KOPT-K1 (cell line): ENCODE data around the gene GRAMD1B.
"Not testable (repeated sequence)": the region's sequence is repeated elsewhere in the genome, so short reads cannot be mapped to it uniquely, and the experiment has no call there.

ENCODE experiments used
- H3K27ac ChIP-seq: fragments of 200-600 bp; sonication (generic); 2 replicates; pipeline ENCODE4 v1.5.1; 2016; ENCODE audit warnings: antibody characterized with exemption, mild to moderate bottlenecking, low read depth, low read length; ENCODE audit not compliant: poor library complexity, severe bottlenecking
- H3K36me3 ChIP-seq: fragments of 200-600 bp; sonication (generic); 2 replicates; pipeline ENCODE4 v1.5.1; 2017; ENCODE audit warnings: antibody characterized with exemption, mild to moderate bottlenecking, low read length, moderate library complexity; ENCODE audit not compliant: insufficient read depth
- H3K9me3 ChIP-seq: fragments of 200-600 bp; sonication (generic); 2 replicates; pipeline ENCODE4 v1.5.1; 2017; ENCODE audit warnings: antibody characterized with exemption, low read length, mild to moderate bottlenecking; ENCODE audit not compliant: insufficient read depth, poor library complexity, severe bottlenecking

Gene GRAMD1B

DNA sequence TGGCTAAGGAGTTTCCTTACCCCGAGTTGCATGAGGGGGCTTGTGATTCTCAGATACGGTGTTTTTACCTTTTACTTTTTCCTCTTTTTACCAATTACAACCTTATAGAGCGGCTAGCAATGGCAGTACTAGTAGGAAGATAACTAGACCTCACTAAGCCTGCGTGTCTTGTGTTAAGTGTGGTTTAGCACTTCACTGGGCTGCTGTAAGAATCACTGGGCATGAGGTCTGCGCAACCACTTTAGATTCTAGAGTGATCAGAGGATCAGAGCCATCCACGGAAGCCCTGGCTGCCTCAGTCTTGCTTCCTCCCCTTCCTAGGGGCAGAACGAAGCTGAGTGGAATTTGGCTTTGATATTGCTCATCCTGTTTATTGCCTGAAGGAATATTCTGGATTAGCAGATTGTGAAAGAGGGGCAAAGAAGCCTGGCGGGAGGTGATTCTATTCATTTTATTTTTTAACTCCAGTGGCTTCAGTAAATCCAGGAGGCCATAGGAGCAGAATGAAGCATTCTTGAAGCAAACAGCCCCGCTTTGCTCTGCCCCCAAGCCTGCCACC is 88.5 kb downstream of the GRAMD1B start:
- Histone ChIP-seq H3K9me3 (peaks cover 8% of the 10 kb centered on the region), H3K36me3 (no peaks in the 10 kb centered on the region), H3K27ac (no peak overlapping the region)

DNA sequence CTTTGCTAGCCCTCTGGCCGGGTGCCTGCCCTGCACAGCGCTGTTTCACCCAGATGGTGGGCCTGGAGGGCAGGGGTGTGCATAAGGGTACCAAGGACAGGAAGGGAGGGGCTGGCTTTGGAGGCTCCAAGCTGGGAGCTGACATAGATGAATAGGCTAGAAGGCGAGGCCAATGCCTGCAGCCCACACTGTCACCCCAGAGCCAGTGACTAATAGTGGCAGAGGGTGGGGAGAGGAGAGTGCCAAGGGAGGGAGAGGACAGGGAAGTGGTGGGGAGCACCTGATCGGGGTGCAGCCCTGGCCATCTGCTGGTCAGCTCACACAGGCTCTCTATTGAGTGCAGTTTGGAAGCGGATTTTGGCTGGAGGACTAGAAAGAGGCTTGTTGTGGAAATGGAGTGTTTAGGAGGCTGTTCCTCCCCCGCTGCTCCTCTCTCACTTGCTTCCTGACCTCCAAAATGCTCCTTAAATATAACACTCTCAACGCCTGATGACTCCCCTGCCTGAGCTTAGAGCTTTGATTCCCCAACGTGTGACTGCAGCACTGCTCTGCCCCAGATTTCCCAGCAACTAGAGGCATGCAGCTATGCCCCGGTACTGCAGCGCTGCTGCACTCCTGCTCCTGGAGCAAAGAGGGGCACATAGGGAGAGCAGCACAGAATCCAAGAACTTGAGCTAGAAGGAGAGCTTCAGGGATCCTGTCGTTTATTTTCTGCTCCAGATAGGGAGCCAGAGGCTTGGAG is 89.2 kb downstream of the GRAMD1B start:
- no peak overlapping the region for H3K27ac ChIP-seq
- no peaks in the 10 kb centered on the region for H3K36me3 ChIP-seq
- peaks cover 8% of the 10 kb centered on the region for H3K9me3 ChIP-seq

DNA sequence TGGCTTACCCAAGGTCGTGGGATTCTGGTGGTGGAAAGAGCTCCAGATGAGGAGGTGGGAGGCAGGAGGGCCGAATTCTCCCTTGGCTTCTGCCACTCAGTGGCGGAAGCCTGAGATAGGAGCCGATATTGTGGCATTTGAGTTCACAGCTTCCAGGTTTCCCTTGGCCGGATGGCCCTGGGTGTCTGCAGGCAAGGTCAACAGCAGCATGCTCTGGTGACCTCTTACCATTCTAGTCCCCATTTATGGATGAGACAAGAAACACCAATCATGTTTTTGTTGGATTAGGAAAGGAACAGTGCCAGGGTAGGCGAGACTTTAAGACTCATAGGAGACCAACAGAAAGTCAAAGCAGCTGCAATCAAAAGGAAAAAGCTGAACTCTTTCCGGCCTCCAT is 89.7 kb downstream of the GRAMD1B start:
- H3K27ac ChIP-seq = no peak overlapping the region
- no peaks in the 10 kb centered on the region for H3K36me3 ChIP-seq
- peaks cover 8% of the 10 kb centered on the region for H3K9me3 ChIP-seq

DNA sequence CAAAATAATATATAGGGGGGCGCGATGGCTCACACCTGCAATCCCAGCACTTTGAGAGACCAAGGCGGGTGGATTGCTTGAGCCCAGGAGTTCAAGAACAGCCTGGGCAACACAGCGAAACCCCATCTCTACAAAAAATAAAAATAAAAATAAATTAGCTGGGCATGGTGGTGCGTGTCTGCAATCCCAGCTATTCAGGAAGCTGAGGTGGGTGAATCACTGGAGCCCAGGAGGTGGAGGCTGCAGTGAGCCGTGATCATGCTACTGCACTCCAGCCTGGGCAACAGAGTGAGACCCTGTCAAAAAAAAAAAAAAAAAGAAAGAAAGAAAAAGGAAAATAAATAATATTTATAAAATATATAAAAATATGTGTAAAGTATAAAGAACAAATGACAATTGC is 90.4 kb downstream of the GRAMD1B start:
- H3K27ac ChIP-seq, H3K36me3 ChIP-seq, H3K9me3 ChIP-seq: not testable (repeated sequence)

DNA sequence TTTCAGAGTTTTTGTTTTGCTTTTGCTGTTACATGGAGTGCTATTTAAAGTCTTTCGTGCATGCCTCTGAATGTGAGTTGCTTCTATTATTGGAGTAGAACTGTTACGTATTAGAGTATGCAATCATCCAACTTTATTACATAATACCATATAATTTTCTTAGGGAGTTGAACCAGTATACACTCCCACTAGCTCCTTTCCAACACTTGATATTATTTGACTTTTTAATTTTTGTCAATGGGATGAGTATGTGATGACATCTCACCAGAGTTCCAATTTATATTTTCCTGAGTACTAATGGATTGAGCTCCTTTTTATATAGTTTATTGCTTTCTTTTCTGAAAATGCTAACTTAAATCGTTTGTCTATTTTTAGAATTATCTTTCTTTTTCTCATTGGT is 90.9 kb downstream of the GRAMD1B start:
- H3K27ac ChIP-seq = no peak overlapping the region
- H3K9me3 ChIP-seq = peaks cover 8% of the 10 kb centered on the region
- no peaks in the 10 kb centered on the region for H3K36me3 ChIP-seq

DNA sequence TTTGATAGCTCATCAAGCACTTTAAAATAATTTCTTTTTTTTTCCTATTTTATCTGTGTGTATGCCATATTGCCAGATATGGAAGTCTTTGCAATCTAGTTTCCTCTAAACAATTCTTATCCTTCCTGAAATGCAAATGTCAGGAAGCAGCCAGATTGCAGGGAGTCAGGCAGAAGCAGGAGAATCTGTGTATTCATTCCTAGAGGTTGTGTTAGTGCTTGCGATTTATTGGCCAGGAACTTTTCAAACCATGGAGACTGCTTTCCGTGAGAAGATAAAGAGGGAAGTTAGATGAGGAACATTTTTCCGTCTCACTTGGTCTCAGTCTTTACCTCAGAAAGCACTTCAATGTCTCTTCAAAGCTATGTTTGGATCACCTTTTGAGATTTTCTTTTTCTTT is 91.9 kb downstream of the GRAMD1B start:
- H3K27ac ChIP-seq = no peak overlapping the region
- peaks cover 8% of the 10 kb centered on the region for H3K9me3 ChIP-seq
- no peaks in the 10 kb centered on the region for H3K36me3 ChIP-seq

DNA sequence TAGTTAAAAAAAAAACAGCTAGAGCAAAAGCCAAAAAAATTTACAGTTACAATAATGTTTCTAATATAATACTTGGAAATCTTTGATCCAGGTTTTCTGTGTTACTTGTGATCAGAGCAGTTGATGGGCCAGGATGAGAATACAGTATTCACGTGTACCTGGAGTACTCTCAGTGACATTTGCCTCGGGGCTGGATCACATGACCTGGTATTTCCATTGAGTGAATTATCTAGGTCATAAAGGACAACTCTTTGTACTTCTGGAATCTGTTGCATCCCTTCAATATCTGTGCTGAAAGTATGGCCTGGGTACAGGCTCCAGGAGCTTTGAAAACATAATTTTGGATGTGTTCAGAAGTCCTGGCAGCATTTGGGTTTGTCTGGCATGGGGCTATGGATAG is 93.5 kb downstream of the GRAMD1B start:
- H3K9me3 ChIP-seq = peaks cover 8% of the 10 kb centered on the region
- no peaks in the 10 kb centered on the region for H3K36me3 ChIP-seq
- H3K27ac ChIP-seq = no peak overlapping the region

DNA sequence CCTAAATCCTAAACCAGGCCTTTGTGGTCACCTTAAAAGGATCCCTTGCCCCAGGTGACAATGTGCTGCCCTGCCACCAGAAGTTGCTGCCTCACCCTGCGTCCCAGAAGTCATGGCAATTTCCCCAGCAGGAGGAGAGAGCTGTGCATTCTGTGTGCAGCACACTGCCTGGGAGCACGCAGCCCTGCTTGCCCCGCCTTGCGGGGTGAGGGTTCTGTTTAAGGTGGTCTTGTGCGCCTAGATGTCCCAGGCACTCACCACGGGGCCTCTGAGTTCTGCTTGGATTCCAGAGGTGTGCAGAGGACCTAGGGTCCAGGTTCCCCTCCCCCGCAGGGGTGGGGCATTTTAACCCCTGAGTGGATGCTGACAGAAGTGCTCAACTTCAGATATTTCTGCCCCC is 95.0 kb downstream of the GRAMD1B start:
- peaks cover 8% of the 10 kb centered on the region for H3K9me3 ChIP-seq
- no peak overlapping the region for H3K27ac ChIP-seq
- H3K36me3 ChIP-seq = no peaks in the 10 kb centered on the region

DNA sequence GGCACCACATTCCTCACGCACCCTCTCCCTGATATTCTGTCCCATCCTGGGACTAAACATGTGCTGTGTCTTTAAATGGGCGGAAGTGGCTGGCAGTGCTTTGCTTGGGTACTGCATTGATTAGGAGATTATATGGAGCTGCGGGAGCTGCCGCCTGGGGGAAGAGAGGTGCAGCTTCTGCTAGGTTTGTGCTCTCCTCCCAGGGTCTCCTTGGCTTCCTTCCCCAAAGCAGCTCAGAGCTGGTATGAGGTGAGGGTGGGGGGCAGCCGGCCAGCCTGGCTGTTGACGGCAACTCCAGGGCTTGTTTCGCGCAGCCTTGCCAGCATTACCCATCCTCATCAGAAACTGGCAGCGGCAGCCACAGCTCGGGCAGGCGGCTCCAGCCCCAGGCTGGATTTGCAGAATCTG is 95.4 kb downstream of the GRAMD1B start:
- Histone ChIP-seq H3K27ac (no peak overlapping the region), H3K36me3 (no peaks in the 10 kb centered on the region)

DNA sequence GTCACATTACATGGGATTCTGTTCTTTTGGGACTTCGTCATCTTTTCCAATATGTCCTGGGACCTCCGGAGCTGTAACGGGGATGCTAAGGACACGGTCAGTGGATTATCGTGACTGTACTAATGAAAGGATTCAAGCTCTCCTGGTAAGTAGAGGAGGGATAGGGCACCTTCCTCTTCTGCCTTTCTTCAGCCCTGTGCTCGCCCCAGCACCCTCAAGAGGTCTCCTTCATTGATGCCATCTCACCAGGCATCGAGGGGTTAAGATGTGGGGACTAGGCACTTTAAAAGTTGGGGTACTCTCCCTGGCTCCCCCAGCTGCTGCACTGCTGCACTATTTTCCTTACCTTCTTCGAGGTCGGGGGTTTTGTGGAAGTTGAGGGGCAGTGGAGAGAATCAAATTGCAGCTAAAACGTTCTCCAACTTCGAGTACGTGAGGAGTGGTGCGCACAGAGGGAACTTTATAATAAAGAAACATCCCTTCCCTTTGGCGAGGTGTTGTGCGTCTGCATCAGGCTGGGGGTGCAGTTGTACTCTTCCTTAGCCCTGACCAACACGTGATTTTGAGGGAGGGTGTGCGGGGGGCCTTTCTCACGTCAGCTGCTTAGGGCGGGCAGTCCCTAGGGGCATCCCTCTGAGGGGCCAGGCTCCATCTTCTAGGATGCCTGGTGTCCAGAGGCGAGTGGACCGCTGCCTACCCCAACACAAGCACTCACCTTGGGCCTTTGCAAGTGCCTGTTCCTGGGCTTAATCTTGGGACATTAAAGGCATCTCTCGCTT is 96.1 kb downstream of the GRAMD1B start:
- peaks cover 3% of the 10 kb centered on the region for H3K9me3 ChIP-seq
- no peak overlapping the region for H3K27ac ChIP-seq
- H3K36me3 ChIP-seq = no peaks in the 10 kb centered on the region

More for the DNA sequence above, 95.4 kb downstream of the GRAMD1B start:
- peaks cover 8% of the 10 kb centered on the region for H3K9me3 ChIP-seq

DNA sequence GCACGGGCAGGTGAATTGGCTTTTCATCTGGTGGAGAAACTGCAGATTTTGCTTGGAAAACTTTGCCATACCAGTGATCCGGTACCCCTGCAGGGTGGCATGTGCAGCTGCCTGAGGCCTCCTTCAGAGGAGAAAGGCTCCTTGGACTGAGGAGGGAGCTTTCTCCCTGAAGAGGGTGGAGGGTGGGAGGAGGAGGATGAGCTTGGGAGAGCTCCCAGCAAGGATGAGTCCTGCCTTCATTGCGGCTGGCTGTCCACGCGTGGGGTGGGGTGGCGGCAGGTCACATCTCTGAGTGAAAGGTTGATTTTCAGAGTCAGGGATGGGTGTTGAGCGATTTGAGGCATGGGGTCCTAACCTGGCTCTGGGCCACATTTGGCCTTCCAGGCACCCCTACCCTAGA is 96.8 kb downstream of the GRAMD1B start:
- Histone ChIP-seq H3K27ac (no peak overlapping the region), H3K36me3 (no peaks in the 10 kb centered on the region)

DNA sequence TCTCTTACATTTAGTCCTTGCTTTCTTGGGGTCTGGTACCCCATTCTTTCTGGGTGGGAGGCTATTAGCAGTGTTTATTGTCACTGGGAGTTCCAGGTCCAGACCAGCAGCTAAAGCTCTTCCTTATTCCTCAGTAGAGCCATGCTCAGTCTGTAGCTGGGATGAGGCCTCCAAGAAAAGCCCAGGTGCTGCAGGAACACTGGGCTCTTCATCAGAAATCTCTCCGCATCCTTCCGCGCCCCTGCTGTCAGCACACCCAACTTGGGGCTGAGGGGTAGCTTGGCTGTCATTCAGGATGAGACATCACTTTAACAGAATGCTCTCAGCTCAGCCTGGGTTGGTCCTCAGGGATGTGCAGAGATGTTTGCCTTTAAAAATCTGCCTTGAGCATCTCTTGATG is 97.5 kb downstream of the GRAMD1B start:
- Histone ChIP-seq H3K27ac (no peak overlapping the region), H3K36me3 (no peaks in the 10 kb centered on the region), H3K9me3 (no peaks in the 10 kb centered on the region)

More for the DNA sequence above, 96.8 kb downstream of the GRAMD1B start:
- no peaks in the 10 kb centered on the region for H3K9me3 ChIP-seq

DNA sequence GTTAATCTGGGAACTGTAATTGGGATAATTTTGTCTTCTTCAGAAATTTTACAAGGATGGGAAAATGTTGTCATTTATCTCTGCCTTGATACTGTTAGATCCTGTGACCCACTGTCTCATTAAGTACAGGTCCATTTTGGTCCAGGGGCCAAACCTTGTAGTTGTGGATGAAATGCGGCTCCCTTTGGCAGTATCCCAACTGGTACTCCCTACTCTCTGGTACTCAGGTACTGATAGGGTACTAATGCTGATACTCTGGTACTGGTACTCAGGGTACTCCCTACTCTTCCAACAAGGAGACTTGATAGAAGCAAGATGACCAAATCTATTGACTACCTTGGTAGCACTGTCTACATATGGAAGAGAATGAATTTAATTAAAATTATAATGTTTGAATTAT is 97.9 kb downstream of the GRAMD1B start:
- H3K9me3 ChIP-seq = no peaks in the 10 kb centered on the region
- no peaks in the 10 kb centered on the region for H3K36me3 ChIP-seq
- H3K27ac ChIP-seq = no peak overlapping the region

DNA sequence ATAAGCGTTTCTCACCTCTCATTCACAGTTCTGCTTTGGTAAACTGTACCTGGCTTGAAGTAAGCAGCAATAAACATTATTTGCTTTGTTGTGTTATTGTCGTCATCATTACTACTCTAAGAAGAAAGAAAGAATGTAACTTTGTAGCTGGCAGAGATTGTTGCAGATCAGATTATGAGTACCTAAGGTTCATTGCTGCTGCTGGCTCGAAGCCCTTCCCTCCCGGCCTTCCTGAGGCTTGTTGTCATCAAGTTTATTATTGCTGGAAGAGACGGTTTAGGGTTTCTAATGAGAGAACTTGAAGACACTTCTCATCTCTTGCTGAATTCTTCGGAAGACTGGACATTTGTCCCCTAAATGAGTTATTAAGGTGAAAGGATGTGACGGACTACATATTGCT is 101.3 kb downstream of the GRAMD1B start:
- Histone ChIP-seq H3K36me3 (no peaks in the 10 kb centered on the region), H3K9me3 (no peaks in the 10 kb centered on the region), H3K27ac (no peak overlapping the region)

DNA sequence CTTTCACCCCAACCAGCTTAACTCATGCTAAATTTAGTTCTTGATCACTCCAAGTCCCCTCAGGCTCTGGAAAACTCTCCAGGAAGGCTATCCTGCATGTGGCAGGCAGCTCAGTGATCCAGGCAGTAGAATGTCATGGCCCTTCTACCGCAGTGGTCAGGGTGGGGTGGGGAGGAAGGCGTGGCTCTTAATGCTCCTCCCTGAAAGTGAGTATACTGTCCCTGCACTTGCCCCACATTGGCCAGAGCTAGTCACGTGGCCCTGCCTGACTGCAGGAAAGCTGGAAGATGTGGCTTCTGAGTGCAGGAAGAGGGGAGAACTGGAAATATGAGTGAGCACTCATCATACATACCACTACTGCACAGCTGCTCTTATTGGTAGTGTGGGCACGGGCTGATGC is 102.1 kb downstream of the GRAMD1B start:
- Histone ChIP-seq H3K27ac (no peak overlapping the region), H3K9me3 (no peaks in the 10 kb centered on the region), H3K36me3 (no peaks in the 10 kb centered on the region)
